ENCODE measurements around the gene PRKG1.

GRCh38 chr10:51993475-51993874 is 919.2 kb downstream of the PRKG1 start:
- TF ChIP-seq, protein P1, sequence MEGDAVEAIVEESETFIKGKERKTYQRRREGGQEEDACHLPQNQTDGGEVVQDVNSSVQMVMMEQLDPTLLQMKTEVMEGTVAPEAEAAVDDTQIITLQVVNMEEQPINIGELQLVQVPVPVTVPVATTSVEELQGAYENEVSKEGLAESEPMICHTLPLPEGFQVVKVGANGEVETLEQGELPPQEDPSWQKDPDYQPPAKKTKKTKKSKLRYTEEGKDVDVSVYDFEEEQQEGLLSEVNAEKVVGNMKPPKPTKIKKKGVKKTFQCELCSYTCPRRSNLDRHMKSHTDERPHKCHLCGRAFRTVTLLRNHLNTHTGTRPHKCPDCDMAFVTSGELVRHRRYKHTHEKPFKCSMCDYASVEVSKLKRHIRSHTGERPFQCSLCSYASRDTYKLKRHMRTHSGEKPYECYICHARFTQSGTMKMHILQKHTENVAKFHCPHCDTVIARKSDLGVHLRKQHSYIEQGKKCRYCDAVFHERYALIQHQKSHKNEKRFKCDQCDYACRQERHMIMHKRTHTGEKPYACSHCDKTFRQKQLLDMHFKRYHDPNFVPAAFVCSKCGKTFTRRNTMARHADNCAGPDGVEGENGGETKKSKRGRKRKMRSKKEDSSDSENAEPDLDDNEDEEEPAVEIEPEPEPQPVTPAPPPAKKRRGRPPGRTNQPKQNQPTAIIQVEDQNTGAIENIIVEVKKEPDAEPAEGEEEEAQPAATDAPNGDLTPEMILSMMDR (IDR thresholded peaks at IDR 0.05), result no peak
- TF ChIP-seq POLR2A (IDR thresholded peaks at IDR 0.05), result no peak
